Memory B cell (primary cell): ENCODE measurements around the gene SCYGR1.
"Not testable (repeated sequence)": the region's sequence is repeated elsewhere in the genome, so short reads cannot be mapped to it uniquely, and the experiment has no call there.

Source experiments
- ATAC-seq: fragments of 150-1000 bp; cut with Tn5 transposase; 2 replicates; pipeline ENCODE4 v1.10.0; 2021; ENCODE audit warnings: low read depth, mild to moderate bottlenecking, moderate library complexity
- DNase-seq, 2 donors: peaks; one replicate each; pipeline ENCODE4 v3.0.0; 2022; ENCODE audit warnings: low spot score in 2 of 2
- H3K27ac Mint-ChIP-seq: one replicate; pipeline ENCODE4 v1.8.0; 2022; ENCODE audit warnings: mild to moderate bottlenecking, moderate library complexity, mixed read lengths
- H3K27me3 Mint-ChIP-seq: one replicate; pipeline ENCODE4 v1.8.0; 2022; ENCODE audit warnings: mixed read lengths
- H3K36me3 Mint-ChIP-seq: one replicate; pipeline ENCODE4 v1.8.0; 2022; ENCODE audit warnings: mild to moderate bottlenecking, mixed read lengths
- H3K4me1 Mint-ChIP-seq: one replicate; pipeline ENCODE4 v1.8.0; 2022; ENCODE audit warnings: mixed read lengths
- H3K4me3 Mint-ChIP-seq: one replicate; pipeline ENCODE4 v1.8.0; 2022; ENCODE audit warnings: mild to moderate bottlenecking, moderate library complexity, mixed read lengths
- H3K9me3 Mint-ChIP-seq: one replicate; pipeline ENCODE4 v1.8.0; 2022; ENCODE audit warnings: mixed read lengths

Gene SCYGR1

DNA sequence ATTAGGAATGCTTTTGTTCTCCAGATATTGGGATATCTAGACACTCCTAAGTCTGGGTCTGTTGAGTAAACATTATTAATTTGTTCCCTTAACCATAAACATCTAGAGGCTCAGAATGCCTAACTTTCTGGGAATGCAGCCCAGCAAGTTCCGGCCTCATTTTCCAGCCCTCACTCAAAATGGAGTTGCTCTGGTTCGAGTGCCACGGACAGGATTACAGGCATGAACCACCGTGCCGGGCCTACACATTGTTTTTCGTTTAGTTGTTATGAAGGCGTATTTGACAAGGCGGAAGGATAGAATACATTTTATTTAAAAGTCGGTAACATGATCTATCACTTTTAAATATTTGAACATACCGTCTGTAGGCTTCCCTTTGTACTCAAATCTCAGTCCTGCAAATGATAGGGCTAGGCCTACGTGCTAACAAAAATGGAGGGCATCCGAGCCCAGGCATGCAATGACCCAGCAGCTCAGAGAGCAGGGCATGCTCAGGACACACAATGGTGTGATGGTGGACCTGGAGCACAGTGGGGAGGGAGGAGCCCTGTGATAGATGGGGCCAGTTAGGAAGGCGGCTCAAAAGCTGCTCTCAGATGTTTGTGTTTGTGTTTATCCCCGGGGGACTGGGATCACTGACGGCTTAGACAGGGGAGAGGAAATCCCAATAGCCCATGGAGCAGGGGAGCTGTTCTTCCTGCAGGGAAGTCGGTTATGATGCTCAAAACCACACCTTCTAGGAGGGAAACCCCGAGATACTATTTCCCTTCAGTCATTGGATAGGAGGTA lies 2.9 kb upstream of the SCYGR1 start:
- Mint-ChIP-seq H3K9me3 (no peaks in the 10 kb centered on the region), H3K27ac (peak overlapping the region; percentile 12), H3K4me3 (no peak overlapping the region), H3K27me3 (no peaks in the 10 kb centered on the region), H3K36me3 (no peaks in the 10 kb centered on the region), H3K4me1 (peaks cover 18% of the 10 kb centered on the region)
- DNase-seq (no peak), ATAC-seq (no peak)

DNA sequence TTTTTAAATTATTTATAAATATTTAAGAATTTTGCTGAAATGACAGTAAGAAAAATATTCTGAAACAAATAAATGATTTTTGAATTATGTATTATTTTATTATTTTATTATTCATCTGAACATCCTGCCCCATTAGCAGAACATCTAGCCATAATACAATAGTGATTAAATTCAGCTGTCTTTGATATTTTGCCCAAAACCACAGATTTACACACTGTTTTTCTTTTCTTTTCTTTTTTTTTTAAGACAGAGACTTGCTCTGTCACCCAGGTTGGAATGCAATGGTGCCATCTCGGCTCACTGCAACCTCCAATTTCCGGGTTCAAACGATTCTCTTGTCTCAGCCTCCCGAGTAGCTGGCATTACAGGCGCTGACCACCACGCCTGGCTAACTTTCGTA lies 1.9 kb upstream of the SCYGR1 start:
- ATAC-seq (no peak), DNase-seq (no peak)
- H3K4me1 Mint-ChIP-seq = peaks cover 14% of the 10 kb centered on the region
- H3K27ac Mint-ChIP-seq = no peak overlapping the region
- H3K4me3 Mint-ChIP-seq = no peak overlapping the region
- H3K36me3 Mint-ChIP-seq = no peaks in the 10 kb centered on the region
- no peaks in the 10 kb centered on the region for H3K9me3 Mint-ChIP-seq
- no peaks in the 10 kb centered on the region for H3K27me3 Mint-ChIP-seq

DNA sequence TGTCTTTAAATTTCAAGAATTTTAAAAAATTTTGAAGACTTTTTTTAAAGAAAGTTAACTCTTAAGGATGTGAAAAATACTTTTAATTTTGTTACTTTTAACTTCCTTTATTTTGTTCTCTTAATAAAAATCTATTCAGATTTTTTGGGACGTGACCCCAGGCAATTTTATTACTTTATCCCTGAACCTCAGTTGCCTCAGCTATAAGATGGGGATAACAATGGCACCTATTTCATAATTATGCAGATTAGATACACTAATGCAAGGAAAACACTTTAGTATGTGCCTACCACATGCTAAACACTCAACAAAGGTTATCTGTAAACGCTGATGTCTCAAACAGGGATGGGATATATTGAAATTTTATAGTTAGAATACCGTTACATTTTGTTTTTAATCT lies 1.5 kb upstream of the SCYGR1 start:
- Mint-ChIP-seq H3K27me3 (no peaks in the 10 kb centered on the region), H3K27ac (no peak overlapping the region)

DNA sequence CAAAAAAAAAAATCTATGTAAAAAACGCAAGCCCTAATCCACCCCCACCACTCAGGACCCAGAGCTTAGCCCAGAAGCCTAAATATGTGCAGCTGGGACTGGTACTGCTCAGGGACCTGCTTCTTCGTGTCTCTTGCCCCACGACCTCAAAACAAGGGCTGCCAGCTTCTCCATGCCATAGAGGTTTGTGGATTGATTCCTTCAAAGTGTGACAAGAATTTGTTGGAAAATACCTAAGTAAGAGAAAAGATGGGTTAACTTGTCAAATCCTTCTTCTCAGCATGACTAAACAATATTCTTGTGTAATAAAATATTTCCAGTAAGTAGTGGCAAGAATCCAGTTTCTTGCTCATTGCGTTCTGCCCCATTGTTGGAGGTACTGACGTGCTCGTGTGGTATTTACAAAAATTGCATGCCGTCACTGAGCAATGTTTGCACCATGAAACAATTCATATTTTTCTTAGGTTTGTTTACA lies 825 bp upstream of the SCYGR1 start:
- Mint-ChIP-seq H3K36me3 (no peaks in the 10 kb centered on the region), H3K27me3 (no peaks in the 10 kb centered on the region), H3K4me3 (no peak overlapping the region), H3K4me1 (peaks cover 10% of the 10 kb centered on the region), H3K9me3 (no peaks in the 10 kb centered on the region), H3K27ac (no peak overlapping the region)
- ATAC-seq (no peak), DNase-seq (no peak)

More for the DNA sequence above, 1.5 kb upstream of the SCYGR1 start:
- no peak for ATAC-seq
- Mint-ChIP-seq H3K4me3 (no peak overlapping the region), H3K4me1 (peaks cover 10% of the 10 kb centered on the region), H3K36me3 (no peaks in the 10 kb centered on the region), H3K9me3 (no peaks in the 10 kb centered on the region)
- no peak for DNase-seq

DNA sequence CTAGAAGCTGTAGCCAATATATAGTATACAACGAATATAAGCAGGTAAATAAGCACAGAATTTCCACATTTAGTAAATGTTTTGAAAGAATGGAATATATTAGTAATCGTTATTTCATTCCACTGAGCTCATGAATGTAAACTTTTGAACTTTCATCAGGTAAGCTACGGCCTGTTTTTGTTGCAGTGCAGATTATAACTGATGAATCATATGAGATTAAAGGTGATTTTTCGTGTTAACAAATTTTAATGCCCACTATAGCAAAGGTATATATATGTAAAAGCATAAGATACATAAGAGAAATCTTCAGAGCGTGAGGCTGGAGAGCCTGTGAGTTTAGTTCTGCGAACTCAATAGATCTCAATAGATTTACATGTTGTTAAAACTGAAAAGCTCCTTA lies 1.1 kb downstream of the SCYGR1 start:
- Mint-ChIP-seq H3K27ac (peak overlapping the region; percentile 91), H3K4me3 (no peak overlapping the region), H3K36me3 (peaks cover 2% of the 10 kb centered on the region), H3K4me1 (peaks cover 6% of the 10 kb centered on the region), H3K9me3 (peaks cover 3% of the 10 kb centered on the region), H3K27me3 (no peaks in the 10 kb centered on the region)
- DNase-seq = no peak
- ATAC-seq = no peak

DNA sequence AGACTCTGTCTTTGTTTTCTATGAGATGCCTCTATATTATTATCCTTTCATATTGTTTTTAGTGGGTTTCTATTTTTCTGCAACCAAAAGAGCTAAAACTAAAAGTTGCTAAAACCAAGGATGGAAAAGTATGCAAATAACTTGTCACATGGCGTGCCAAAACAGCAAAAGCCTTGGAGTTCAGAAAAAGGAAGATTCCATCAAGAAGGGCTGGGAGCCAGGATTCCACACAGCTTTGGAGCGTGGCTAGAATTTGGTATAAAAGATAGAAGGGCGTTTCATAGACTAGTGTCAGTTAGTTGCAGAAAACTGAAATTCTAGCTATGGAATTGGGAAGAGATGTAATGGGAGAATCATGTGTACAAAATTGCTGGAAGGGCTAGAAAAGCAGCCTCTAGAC lies 4.1 kb downstream of the SCYGR1 start:
- H3K4me1 Mint-ChIP-seq = peaks cover 6% of the 10 kb centered on the region
- no peak overlapping the region for H3K4me3 Mint-ChIP-seq
- no peak for ATAC-seq
- H3K9me3 Mint-ChIP-seq = peaks cover 3% of the 10 kb centered on the region
- peaks cover 2% of the 10 kb centered on the region for H3K36me3 Mint-ChIP-seq
- H3K27me3 Mint-ChIP-seq = no peaks in the 10 kb centered on the region
- no peak for DNase-seq
- peak overlapping the region; percentile 80 for H3K27ac Mint-ChIP-seq

DNA sequence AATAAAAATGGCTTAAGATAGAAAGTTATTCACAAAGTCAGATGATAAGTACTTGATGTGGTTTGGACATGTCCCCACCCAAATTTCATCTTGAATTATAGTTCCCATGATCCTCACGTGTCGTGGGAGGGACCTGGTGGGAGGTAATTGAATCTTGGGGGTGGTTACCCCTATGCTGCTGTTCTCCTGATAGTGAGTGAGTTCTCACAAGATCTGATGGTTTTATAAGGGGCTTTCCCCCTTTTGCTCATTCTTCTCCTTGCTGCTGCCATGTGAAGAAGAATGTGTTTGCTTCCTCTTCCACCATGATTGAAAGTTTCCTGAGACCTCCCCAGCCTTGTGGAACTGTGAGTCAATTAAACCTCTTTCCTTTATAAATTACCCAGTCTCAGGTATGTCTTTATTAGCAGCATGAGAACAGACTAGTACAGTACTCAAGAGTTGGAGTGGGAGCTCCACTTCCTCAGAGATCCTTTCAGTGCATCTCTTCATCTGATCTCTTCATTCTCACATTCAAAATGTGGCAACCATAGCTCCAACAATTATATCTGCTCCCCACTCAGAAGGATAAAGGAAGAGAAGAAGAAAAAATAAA lies 5.4 kb downstream of the SCYGR1 start:
- not testable (repeated sequence) for H3K9me3 Mint-ChIP-seq, ATAC-seq, H3K4me1 Mint-ChIP-seq, H3K27me3 Mint-ChIP-seq, DNase-seq, H3K36me3 Mint-ChIP-seq, H3K4me3 Mint-ChIP-seq
- H3K27ac Mint-ChIP-seq = peak overlapping the region; percentile 80

DNA sequence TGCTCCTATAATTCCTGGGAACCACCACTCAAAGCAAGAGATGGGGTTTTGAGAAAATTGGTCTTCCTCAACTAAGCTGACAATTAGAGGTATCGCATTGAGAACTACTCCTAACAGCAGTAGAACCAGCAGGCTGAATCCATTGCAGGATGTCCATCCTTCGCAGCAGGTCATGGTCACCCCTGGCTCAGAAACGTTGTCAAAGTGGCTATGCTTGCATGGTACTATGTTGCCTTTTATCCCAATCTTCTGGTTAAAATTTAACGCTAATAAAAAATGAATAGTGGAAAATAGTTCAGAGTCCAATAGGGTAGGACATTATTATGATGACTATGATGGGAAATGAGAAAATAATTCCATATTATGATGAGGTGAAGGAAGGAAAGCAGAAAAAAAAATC lies 8.7 kb downstream of the SCYGR1 start, which contains the start of gene TM4SF20:
TM4SF20 (minus strand) TSS at position 212 of the 400 bp plus-strand sequence; CDS start at position 174, 38 bp downstream.
- no peak for DNase-seq
- Mint-ChIP-seq H3K9me3 (peaks cover 3% of the 10 kb centered on the region), H3K27me3 (no peaks in the 10 kb centered on the region), H3K27ac (peak within 1 kb of the TSS; percentile 22), H3K36me3 (peaks cover 2% of the 10 kb centered on the region), H3K4me1 (peaks cover 2% of the 10 kb centered on the region), H3K4me3 (no peak within 1 kb of the TSS)
- no peak for ATAC-seq

DNA sequence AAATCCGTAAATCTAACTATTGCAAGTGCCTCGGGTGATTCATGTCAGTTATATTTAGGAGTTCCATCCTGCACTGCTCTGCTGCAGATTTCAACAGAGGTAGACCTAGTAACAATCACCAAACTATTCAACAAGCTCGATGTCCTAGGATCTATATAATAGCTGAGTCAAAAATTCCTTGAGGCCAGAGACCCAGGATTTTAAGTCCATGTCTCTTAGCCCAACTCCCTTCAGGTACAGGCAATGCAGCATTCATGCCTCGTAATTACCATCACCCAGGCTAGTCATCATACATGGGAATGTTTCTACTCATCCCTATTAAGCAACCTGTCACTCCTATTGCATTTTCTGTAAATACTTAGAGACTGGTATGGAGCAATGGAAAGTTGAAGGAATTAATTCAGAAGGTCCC lies 9.4 kb downstream of the SCYGR1 start:
- H3K27ac Mint-ChIP-seq = peak overlapping the region; percentile 22
- H3K4me3 Mint-ChIP-seq = no peak overlapping the region
- no peak for DNase-seq
- H3K36me3 Mint-ChIP-seq = peaks cover 2% of the 10 kb centered on the region
- H3K27me3 Mint-ChIP-seq = no peaks in the 10 kb centered on the region
- peaks cover 3% of the 10 kb centered on the region for H3K9me3 Mint-ChIP-seq
- ATAC-seq = no peak
- peaks cover 2% of the 10 kb centered on the region for H3K4me1 Mint-ChIP-seq

DNA sequence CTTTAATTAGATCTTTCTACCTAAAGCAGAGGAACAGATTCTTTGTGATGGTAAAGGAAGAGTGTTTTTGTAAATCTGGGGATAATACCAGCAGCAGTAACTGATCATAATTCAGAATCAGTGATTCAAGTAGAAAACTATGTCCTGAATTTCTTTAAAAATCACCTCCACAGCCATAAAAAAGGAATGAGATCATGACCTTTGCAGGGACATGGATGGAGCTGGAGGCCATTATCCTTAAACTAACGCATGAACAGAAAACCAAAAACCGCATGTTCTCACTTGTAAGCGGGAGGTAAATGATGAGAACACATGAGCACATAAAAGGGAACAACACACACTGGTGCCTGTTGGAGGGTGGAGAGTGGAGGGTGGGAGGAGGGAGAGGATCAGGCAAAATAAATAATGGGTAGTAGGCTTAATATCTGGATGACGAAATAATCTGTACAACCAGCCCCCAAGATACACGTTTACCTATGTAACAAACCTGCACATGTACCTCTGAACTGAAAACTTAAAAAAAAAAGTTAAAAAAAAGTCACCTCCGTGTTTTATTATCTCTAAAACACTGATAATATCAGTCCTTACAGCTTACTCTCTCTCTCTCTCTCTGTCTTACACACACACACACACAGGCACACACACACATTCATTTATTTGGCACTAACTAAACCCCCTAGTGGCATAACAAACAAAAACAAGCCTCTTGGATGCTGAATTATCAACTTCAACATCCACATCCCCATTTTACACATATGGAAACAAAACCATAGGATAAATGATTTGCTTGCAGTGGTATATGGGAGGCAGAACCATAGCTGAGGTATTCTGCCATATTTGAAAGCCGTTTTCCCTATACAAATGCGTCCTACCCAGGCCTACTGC lies 10.0 kb downstream of the SCYGR1 start:
- Mint-ChIP-seq H3K27ac (peak overlapping the region; percentile 22), H3K9me3 (peaks cover 3% of the 10 kb centered on the region), H3K27me3 (peaks cover 4% of the 10 kb centered on the region), H3K4me3 (no peak overlapping the region), H3K36me3 (peaks cover 5% of the 10 kb centered on the region), H3K4me1 (peaks cover 2% of the 10 kb centered on the region)
- DNase-seq = no peak
- no peak for ATAC-seq

DNA sequence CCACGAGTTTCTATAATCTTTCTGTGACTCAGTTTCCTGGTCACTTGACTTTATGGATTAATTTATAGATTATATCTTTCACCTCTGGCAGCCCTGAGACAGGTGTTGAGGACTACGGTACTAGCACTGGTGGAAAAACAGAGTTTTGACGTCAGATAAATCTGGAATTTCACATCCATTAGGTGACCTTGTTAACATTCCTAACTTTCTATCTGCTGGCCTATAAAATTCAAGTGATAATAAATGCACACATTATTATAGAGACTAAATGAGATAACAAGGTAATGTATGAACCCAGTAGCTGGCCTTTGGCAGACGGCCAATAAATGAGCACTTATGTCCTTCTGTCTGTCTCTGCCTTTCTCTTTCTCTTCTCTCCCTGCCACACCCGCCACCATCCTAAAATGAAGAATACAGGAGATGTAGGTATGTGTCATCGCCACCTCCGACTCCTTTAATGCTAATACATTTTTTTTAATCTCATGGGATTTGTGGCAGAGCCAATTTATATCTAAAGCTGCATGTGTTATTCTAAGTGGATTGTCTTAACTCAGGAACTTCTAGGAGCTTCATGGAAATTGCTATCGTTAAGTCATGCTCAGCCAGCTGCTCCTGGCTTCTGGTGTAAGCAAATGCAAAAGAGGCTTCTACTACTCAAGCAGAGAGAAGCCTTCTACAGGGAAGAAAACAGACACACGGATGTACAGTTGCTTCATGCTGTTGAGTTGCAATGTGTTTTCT lies 10.9 kb downstream of the SCYGR1 start:
- no peaks in the 10 kb centered on the region for H3K9me3 Mint-ChIP-seq
- H3K4me3 Mint-ChIP-seq = no peak overlapping the region
- DNase-seq = no peak
- H3K27ac Mint-ChIP-seq = no peak overlapping the region
- H3K4me1 Mint-ChIP-seq = peaks cover under 1% of the 10 kb centered on the region
- peaks cover 4% of the 10 kb centered on the region for H3K27me3 Mint-ChIP-seq
- ATAC-seq = no peak
- peaks cover 3% of the 10 kb centered on the region for H3K36me3 Mint-ChIP-seq

DNA sequence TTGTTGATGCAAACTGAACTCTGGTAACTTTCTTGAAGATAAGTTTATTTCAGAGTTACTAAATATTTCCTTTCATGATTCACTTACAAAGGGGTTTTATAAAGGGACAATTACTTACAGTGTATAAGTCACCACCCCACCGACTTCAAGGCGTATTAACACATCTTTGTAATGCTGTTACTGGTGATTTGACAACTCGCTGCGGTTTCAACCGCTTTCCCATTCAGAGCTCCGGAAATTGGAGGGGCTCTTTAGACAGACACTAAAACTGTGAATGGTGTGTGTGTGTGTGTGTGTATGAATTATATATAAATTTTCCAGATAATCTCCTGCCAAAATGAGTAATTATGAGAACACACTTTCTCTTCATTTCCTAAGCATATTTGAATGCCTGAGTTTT lies 13.6 kb downstream of the SCYGR1 start:
- H3K4me1 Mint-ChIP-seq = no peaks in the 10 kb centered on the region
- no peaks in the 10 kb centered on the region for H3K9me3 Mint-ChIP-seq
- DNase-seq = no peak
- H3K36me3 Mint-ChIP-seq = peaks cover 3% of the 10 kb centered on the region
- H3K4me3 Mint-ChIP-seq = no peak overlapping the region
- ATAC-seq = no peak
- no peak overlapping the region for H3K27ac Mint-ChIP-seq
- peaks cover 4% of the 10 kb centered on the region for H3K27me3 Mint-ChIP-seq

DNA sequence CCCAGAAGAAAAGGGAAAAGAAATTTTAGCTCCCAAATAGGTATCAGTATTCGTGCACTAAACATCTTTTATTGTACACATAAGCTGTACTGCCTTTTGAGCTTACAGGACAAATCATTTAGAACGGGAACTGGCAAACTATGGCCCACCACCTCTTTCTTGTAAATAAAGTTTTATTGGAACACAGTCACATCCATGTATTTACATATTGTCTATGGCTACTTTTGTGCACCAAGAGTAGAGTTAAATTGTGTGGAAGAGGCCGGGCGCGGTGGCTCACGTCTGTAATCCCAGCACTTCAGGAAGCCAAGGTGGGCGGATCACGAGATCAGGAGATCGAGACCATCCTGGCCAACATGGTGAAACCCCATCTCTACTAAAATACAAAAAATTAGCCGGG lies 14.4 kb downstream of the SCYGR1 start:
- Mint-ChIP-seq H3K36me3 (peaks cover 3% of the 10 kb centered on the region), H3K27me3 (peaks cover 4% of the 10 kb centered on the region), H3K4me3 (no peak overlapping the region), H3K9me3 (no peaks in the 10 kb centered on the region), H3K27ac (no peak overlapping the region), H3K4me1 (no peaks in the 10 kb centered on the region)
- DNase-seq (no peak), ATAC-seq (no peak)
